ENCODE results near the gene TLR5. TPM values are rescaled to one million over a fixed set of nuclear protein-coding genes. Genes with fewer than 3 reads are reported as not detected.

Gene TLR5
- total and polyA plus RNA-seq, 2 of the 4 experiments (the other 2 are of a cell fraction) = 0.09 to 0.18 TPM

GRCh38 chr1:223161321-223161720 lies 18.3 kb upstream of the TLR5 start:
- H3K36me3 ChIP-seq (ENCODE audit: control insufficient read depth, insufficient read depth, low read length) = no peaks in the 10 kb centered on the region
- ATAC-seq (ENCODE audit: low read depth) (no peak), DNase-seq (no peak)
- intact Hi-C loops (cut with micrococcal nuclease) (no loop called here), dilution Hi-C loops (cut with HindIII; ENCODE audit: low sequenced_read_pairs, unreplicated experiment) (no loop called here), in situ Hi-C loops (cut with MboI; ENCODE audit: low sequenced_read_pairs) (no loop called here)
- no peak overlapping the region for H3K14ac ChIP-seq (replicated peaks; ENCODE audit: low read depth, low read length)
- no peak overlapping the region for H2AFZ ChIP-seq (replicated peaks; ENCODE audit: low read length, poor library complexity)
- H3K9me1 ChIP-seq (ENCODE audit: insufficient read depth, low read length) = no peaks in the 10 kb centered on the region
- no peak overlapping the region for H3K18ac ChIP-seq (ENCODE audit: low read depth, low read length)
- no peak overlapping the region for H2BK5ac ChIP-seq (ENCODE audit: low read depth, low read length, poor library complexity, severe bottlenecking)
- no peak overlapping the region for H4K8ac ChIP-seq (ENCODE audit: low read depth in 2 of 2, low read length in 2 of 2)
- peaks cover 13% of the 10 kb centered on the region for H3K27me3 ChIP-seq (ENCODE audit: control insufficient read depth, insufficient read depth, low read length)
- 68% methylated on average over 3 of the region's 3 CpGs; no CpG with 5 or more reads in 1 of the 2 experiments for WGBS, 2 experiments (ENCODE audit: extremely low coverage in 2 of 2, insufficient read length in 1 of 2)
- H2AK9ac ChIP-seq (replicated peaks; ENCODE audit: low read depth, low read length, poor library complexity) = no peak overlapping the region
- no peak overlapping the region for H2AK5ac ChIP-seq (ENCODE audit: low read depth, low read length)
- H3K79me1 ChIP-seq (ENCODE audit: low read depth in 1 of 2, low read length in 2 of 2) = no peaks in the 10 kb centered on the region
- no peak overlapping the region for H3K4ac ChIP-seq (ENCODE audit: low read depth, low read length)
- H3K56ac ChIP-seq (ENCODE audit: extremely low read depth, insufficient read depth, low read length) = no peak overlapping the region
- no peak overlapping the region for H3K4me3 ChIP-seq (ENCODE audit: insufficient read depth, low read depth, low read length)
- H4K20me1 ChIP-seq (ENCODE audit: insufficient read depth, low read length) = no peaks in the 10 kb centered on the region
- BruUV-seq (replicated peaks) = no TSS peak
- TF ChIP-seq, protein P1, sequence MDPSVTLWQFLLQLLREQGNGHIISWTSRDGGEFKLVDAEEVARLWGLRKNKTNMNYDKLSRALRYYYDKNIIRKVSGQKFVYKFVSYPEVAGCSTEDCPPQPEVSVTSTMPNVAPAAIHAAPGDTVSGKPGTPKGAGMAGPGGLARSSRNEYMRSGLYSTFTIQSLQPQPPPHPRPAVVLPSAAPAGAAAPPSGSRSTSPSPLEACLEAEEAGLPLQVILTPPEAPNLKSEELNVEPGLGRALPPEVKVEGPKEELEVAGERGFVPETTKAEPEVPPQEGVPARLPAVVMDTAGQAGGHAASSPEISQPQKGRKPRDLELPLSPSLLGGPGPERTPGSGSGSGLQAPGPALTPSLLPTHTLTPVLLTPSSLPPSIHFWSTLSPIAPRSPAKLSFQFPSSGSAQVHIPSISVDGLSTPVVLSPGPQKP (IDR thresholded peaks at IDR 0.05; ENCODE audit: borderline replicate concordance, low read depth, low read length) = no peak
- TF ChIP-seq CEBPB (IDR thresholded peaks at IDR 0.05; ENCODE audit: low read depth, low read length) (no peak), RAD21 (IDR thresholded peaks at IDR 0.05; ENCODE audit: low read length) (no peak), RCOR1 (IDR thresholded peaks at IDR 0.05; ENCODE audit: insufficient replicate concordance, low read length) (no peak), RFX5 (IDR thresholded peaks at IDR 0.05; ENCODE audit: low read depth, low read length) (no peak), NFE2L2 (IDR thresholded peaks at IDR 0.05; ENCODE audit: low read depth, low read length) (no peak), FOS (IDR thresholded peaks at IDR 0.05; ENCODE audit: low read depth, low read length) (no peak), POLR2A (IDR thresholded peaks at IDR 0.05; ENCODE audit: low read depth, low read length) (no peak), BHLHE40 (IDR thresholded peaks at IDR 0.05; ENCODE audit: low read depth, low read length) (no peak), MAFK (IDR thresholded peaks at IDR 0.05; ENCODE audit: low read depth, low read length) (no peak), SMC3 (IDR thresholded peaks at IDR 0.05; ENCODE audit: low read depth, low read length) (no peak)
- no peak overlapping the region for H2BK20ac ChIP-seq (ENCODE audit: low read depth, low read length)
- H3K9ac ChIP-seq (ENCODE audit: low read depth, low read length) = no peak overlapping the region
- ChIA-PET POLR2A (ENCODE audit: unreplicated experiment) (no interaction called here), CTCF (no interaction called here)
- no peak overlapping the region for H3K23ac ChIP-seq (ENCODE audit: low read depth, low read length)
- H3K4me2 ChIP-seq (ENCODE audit: low read depth, low read length) = no peak overlapping the region
- no peak overlapping the region for H2BK15ac ChIP-seq (ENCODE audit: low read depth, low read length)
- no peaks in the 10 kb centered on the region for H3K4me1 ChIP-seq (ENCODE audit: control insufficient read depth, insufficient read depth, low read length)
- H3K9me3 ChIP-seq (ENCODE audit: control insufficient read depth, insufficient read depth, low read length) = no peaks in the 10 kb centered on the region
- no peak overlapping the region for H2BK120ac ChIP-seq (ENCODE audit: low read depth, low read length)
- H3K27ac ChIP-seq (ENCODE audit: insufficient read depth, low read length) = no peak overlapping the region
- H4K5ac ChIP-seq (ENCODE audit: low read depth, low read length) = no peak overlapping the region
- H4K91ac ChIP-seq (ENCODE audit: insufficient read depth, low read depth, low read length) = no peak overlapping the region
